ENCODE results near the gene ILKAP.

Gene ILKAP

GRCh38 chr2:238203094-238203972 lies at the start of gene ILKAP:
Gene ILKAP, minus strand, starts transcription at chr2:238203695. Its CDS starts 142 bp downstream, at chr2:238203553.
- peak; percentile 11 to 92 (median 79) for DNase-seq

- DNase-seq = no peak
Observed at GRCh38 chr2:238252766-238253630, 49.5 kb upstream of the ILKAP start.

- no peak for DNase-seq
Observed at GRCh38 chr2:238251986-238252385, 48.5 kb upstream of the ILKAP start.

- DNase-seq = no peak
Observed at GRCh38 chr2:238251331-238251730, 47.8 kb upstream of the ILKAP start.

- DNase-seq = no peak
Observed at GRCh38 chr2:238250896-238251295, 47.4 kb upstream of the ILKAP start.

GRCh38 chr2:238247841-238248453 lies 44.5 kb upstream of the ILKAP start:
- DNase-seq = no peak

- DNase-seq = no peak
Observed at GRCh38 chr2:238247002-238247822, 43.7 kb upstream of the ILKAP start.

GRCh38 chr2:238244151-238244550 lies 40.7 kb upstream of the ILKAP start:
- no peak for DNase-seq

GRCh38 chr2:238243496-238244076 lies 40.1 kb upstream of the ILKAP start:
- no peak for DNase-seq

GRCh38 chr2:238242731-238243495 lies 39.4 kb upstream of the ILKAP start:
- DNase-seq = no peak

- no peak for DNase-seq
Observed at GRCh38 chr2:238241970-238242369, 38.5 kb upstream of the ILKAP start.

GRCh38 chr2:238240757-238241711 lies 37.5 kb upstream of the ILKAP start:
- peak in 6 of 56 donors; percentile 17 to 44 (median 31) for DNase-seq

- DNase-seq = peak in 50 of 56 donors; percentile 11 to 91 (median 67)
Observed at GRCh38 chr2:238239863-238240756, 36.6 kb upstream of the ILKAP start, which contains the start of gene HES6. Gene HES6, minus strand, starts transcription at chr2:238240038. Its CDS starts 133 bp downstream, at chr2:238239905.

GRCh38 chr2:238239543-238239862 lies 36.0 kb upstream of the ILKAP start:
- DNase-seq = no peak

- peak in 4 of 56 donors; percentile 10 to 35 (median 16) for DNase-seq
Observed at GRCh38 chr2:238238766-238239542, 35.5 kb upstream of the ILKAP start.

- DNase-seq = no peak
Observed at GRCh38 chr2:238238311-238238765, 34.8 kb upstream of the ILKAP start.
